H4 (cell line): ENCODE results near the gene ODF2. TPM values are rescaled to one million over a fixed set of nuclear protein-coding genes. Genes with fewer than 3 reads are reported as not detected.
"Not testable (repeated sequence)": the region's sequence is repeated elsewhere in the genome, so short reads cannot be mapped to it uniquely, and the experiment has no call there.

ENCODE experiments used
- DNase-seq: peaks from one replicate; pipeline ENCODE4 v3.0.0-alpha.2; 2015; ENCODE audit warnings: low spot score
- total RNA-seq: library from RNA; depleted of rRNA; stranded (reverse); fragments of >200 nt; shearing (Covaris generic); gene quantifications from 2 replicates; pipeline ENCODE4 v1.2.3, GENCODE V29; 2014

The ODF2 gene
- total RNA-seq, 1 experiment from 2014 or later = 28.6 TPM

DNA sequence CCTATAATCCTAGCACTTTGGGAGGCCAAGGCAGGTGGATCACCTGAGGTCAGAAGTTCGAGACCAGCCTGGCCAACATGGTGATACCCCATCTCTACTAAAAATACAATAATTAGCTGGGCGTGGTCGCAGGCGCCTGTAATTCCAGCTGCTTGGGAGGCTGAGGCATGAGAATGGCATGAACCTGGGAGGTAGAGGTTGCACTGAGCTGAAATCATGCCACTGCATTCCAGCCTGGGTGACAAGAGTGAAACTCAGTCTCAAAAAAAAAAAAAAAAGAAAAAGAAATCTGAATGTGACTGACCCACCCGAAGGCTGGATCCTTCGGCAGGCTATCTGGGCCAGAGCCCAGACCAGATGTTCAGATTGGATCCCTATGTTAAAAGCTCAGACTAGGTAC is 32.5 kb upstream of the ODF2 start:
- DNase-seq = not testable (repeated sequence)

DNA sequence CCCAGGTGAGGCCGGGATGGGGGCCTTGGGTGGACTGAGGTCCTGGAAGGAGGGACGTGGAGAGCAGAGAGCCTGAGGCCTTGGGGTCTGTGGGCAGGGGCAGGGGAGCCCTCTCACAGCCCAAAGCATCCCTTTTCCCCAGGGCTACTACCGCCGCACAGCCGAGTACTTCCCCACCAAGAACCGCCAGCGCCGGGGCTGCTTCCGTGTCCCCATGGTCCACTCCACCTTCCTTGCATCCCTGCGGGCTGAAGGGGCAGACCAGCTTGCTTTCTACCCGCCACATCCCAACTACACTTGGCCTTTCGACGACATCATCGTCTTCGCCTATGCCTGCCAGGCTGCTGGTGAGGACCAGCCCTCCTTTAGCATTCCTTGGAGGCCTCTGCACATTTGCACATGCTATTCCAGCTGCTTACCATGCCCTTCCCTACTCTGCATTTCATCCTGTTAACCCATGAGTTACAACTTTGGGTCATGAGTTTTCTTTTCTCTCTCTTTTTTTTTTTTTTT is 31.5 kb upstream of the ODF2 start:
- DNase-seq = peak; percentile 2

- peak; percentile 2 for DNase-seq
Observed at GRCh38 chr9:128428644-128429512, 26.9 kb upstream of the ODF2 start.

- no peak for DNase-seq
Observed at GRCh38 chr9:128429513-128430086, 26.2 kb upstream of the ODF2 start.

DNA sequence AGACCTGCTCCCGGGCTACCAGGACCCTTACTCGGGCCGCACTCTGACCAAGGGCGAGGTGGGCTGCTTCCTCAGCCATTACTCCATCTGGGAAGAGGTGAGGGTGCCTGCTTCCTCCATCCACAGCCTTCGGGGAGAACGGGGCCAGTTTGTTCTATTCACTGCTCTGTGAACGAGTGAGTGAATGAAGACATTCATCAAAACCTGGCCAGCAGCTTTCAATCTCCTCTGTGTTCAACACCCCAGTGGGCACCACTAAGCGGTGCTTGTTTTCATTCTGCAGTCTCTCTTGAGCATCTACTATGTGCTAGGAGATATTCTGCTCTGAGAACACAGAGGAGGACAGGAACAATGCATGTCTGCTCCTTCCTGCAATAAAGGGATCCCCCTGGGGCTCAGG is 24.6 kb upstream of the ODF2 start:
- no peak for DNase-seq

- DNase-seq = no peak
Observed at GRCh38 chr9:128434340-128434739, 21.5 kb upstream of the ODF2 start.

GRCh38 chr9:128435611-128436010 is 20.2 kb upstream of the ODF2 start:
- DNase-seq = no peak

- peak; percentile 81 for DNase-seq
Observed at GRCh38 chr9:128438343-128439109, 17.3 kb upstream of the ODF2 start.

DNA sequence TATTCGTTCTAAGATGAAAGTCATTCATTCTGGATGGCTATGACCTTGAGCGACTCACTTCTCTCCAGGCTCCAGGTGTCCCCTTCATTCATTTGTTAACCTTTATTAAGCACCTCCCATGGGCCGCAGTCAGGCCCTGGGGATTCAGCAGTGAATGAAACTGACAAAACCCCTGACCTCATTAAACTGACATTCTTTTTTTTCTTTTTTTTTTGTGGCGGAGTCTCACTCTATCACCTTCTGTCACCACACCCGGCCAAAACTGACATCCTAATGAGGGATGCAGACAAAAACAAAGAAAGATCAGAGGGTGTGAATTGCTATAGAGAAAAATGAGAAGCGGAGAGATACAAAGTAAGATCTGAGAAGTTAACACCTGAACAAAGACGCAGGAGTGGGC is 16.5 kb upstream of the ODF2 start:
- no peak for DNase-seq

GRCh38 chr9:128442150-128442549 is 13.7 kb upstream of the ODF2 start:
- no peak for DNase-seq

DNA sequence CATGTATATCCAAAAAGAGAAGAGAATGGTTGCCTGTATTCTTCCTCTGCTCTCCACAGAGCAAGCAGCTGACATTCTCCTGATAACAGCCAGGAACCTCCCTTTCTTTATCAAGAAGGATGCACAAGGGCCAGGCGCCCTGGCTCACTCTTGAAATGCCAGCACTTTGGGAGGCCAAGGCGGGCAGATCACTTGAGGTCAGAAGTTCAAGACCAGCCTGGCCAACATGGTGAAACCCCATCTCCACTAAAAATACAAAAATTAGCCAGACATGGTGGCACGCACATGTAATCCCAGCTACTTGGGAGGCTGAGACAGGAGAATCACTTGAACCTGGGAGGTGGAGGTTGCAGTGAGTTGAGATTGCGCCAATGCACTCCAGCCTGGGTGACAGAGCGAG is 9.3 kb upstream of the ODF2 start:
- DNase-seq = not testable (repeated sequence)

- no peak for DNase-seq
Observed at GRCh38 chr9:128448746-128449145, 7.1 kb upstream of the ODF2 start.

DNA sequence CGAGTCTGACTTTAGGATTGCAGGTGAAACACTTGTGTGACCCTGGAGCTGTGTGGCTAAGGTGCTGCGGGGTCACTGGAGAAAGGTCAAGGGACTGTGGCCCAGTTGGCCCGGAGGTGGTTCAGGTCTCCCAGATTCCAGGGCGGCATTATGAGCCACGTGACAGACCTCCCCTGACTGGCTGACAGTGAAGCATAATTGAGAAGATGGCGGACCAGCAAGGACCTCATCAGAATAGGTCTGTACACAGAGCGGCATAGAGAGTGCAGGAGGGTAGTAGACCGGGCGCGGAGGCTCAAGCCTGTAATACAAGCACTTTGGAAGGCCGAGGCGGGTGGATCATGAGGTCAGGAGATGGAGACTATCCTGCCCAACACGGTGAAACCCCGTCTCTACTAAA is 815 bp upstream of the ODF2 start:
- DNase-seq = no peak

- peak; percentile 68 for DNase-seq
Observed at GRCh38 chr9:128456613-128457061, 831 bp downstream of the ODF2 start.

GRCh38 chr9:128457207-128457606 is 1.4 kb downstream of the ODF2 start:
- DNase-seq = no peak

GRCh38 chr9:128459011-128459410 is 3.2 kb downstream of the ODF2 start:
- no peak for DNase-seq

DNA sequence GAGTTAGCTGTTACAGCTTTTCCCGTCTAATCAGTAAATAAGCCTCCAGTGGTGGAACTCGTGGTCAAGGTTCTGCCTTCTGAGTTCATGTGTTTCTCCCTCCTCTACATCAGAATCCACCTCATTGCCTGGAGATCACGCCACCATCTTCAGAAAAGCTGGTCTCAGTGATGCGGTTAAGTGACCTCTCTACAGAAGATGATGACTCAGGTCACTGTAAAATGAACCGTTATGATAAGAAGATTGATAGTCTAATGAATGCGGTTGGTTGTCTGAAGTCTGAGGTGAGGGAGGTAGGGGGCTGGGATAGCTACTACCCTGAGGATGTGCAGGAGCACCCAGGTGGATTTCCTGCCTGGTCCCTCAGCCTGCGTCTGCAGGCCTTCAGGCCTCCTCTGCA is 13.3 kb downstream of the ODF2 start:
- no peak for DNase-seq

- DNase-seq = peak; percentile 68
Observed at GRCh38 chr9:128470560-128470959, 14.8 kb downstream of the ODF2 start.

- DNase-seq = no peak
Observed at GRCh38 chr9:128473104-128473503, 17.3 kb downstream of the ODF2 start.

DNA sequence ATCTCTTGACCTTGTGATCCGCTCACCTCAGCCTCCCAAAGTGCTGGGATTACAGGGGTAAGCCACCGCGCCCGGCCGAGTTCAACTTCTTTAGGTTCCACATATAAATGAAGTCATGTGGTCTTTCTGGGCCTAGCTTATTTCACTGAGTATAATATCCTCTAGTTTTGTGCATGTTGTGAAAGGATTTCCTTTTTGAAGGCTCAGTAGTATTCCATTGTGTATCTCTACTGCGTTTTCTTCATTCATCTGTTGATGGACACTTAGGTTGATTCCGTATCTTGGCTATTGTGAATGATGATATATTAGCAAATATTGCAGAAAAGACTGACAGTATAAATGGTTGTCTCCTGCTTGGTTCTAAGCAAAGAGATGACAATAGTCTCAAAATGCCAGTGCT is 20.1 kb downstream of the ODF2 start:
- DNase-seq = no peak

- no peak for DNase-seq
Observed at GRCh38 chr9:128479262-128479661, 23.5 kb downstream of the ODF2 start.

- no peak for DNase-seq
Observed at GRCh38 chr9:128481561-128481960, 25.8 kb downstream of the ODF2 start.
